SK-N-DZ (cell line): ENCODE measurements around the gene P2RX2.

Experiments used
- DNase-seq: peaks from one replicate; pipeline ENCODE4 v3.0.0-alpha.2; 2015; ENCODE audit warnings: low spot score

Gene P2RX2

GRCh38 chr12:132619386-132620112 lies 973 bp downstream of the P2RX2 start:
- DNase-seq: no peak

GRCh38 chr12:132620113-132620898 lies 1.7 kb downstream of the P2RX2 start:
- no peak for DNase-seq

- no peak for DNase-seq
Observed at GRCh38 chr12:132620899-132621656, 2.5 kb downstream of the P2RX2 start.

- no peak for DNase-seq
Observed at GRCh38 chr12:132621657-132622435, 3.3 kb downstream of the P2RX2 start.

- DNase-seq: peak; percentile 47
Observed at GRCh38 chr12:132622437-132623071, 4.0 kb downstream of the P2RX2 start.

- peak; percentile 90 for DNase-seq
Observed at GRCh38 chr12:132623072-132623869, 4.7 kb downstream of the P2RX2 start.

GRCh38 chr12:132624186-132624855 lies 5.7 kb downstream of the P2RX2 start:
- no peak for DNase-seq

- no peak for DNase-seq
Observed at GRCh38 chr12:132624910-132625630, 6.5 kb downstream of the P2RX2 start.

- DNase-seq: no peak
Observed at GRCh38 chr12:132625731-132626430, 7.3 kb downstream of the P2RX2 start.

- no peak for DNase-seq
Observed at GRCh38 chr12:132629330-132629729, 10.8 kb downstream of the P2RX2 start.

- DNase-seq: no peak
Observed at GRCh38 chr12:132630672-132631071, 12.1 kb downstream of the P2RX2 start.

GRCh38 chr12:132631666-132632065 lies 13.1 kb downstream of the P2RX2 start:
- DNase-seq: no peak

GRCh38 chr12:132632521-132633228 lies 14.1 kb downstream of the P2RX2 start:
- DNase-seq: no peak

GRCh38 chr12:132633398-132633797 lies 14.8 kb downstream of the P2RX2 start:
- no peak for DNase-seq

GRCh38 chr12:132633901-132634300 lies 15.3 kb downstream of the P2RX2 start:
- no peak for DNase-seq

GRCh38 chr12:132634411-132634990 lies 15.9 kb downstream of the P2RX2 start:
- no peak for DNase-seq
